Mesodermal cell (in vitro differentiated cells): ENCODE measurements around the gene CLEC14A.

Source experiments
- H3K27ac ChIP-seq: 2 replicates; pipeline ENCODE4 v1.7.0; 2013; ENCODE audit warnings: mild to moderate bottlenecking, low read depth, low read length, moderate library complexity; ENCODE audit not compliant: severe bottlenecking
- H3K36me3 ChIP-seq: 2 replicates; pipeline ENCODE4 v1.7.1; 2013; ENCODE audit warnings: mild to moderate bottlenecking, low read length, moderate library complexity; ENCODE audit not compliant: control insufficient read depth, insufficient read depth
- H3K4me1 ChIP-seq: one replicate; pipeline ENCODE4 v1.7.1; 2013; ENCODE audit warnings: mild to moderate bottlenecking, low read length; ENCODE audit not compliant: insufficient read depth, control insufficient read depth, poor library complexity, severe bottlenecking
- H3K4me3 ChIP-seq: 2 replicates; pipeline ENCODE4 v1.7.0; 2013; ENCODE audit warnings: low read length, control low read depth, mild to moderate bottlenecking; ENCODE audit not compliant: insufficient read depth, poor library complexity, severe bottlenecking; ENCODE audit errors: extremely low read depth
- H3K9me3 ChIP-seq: 2 replicates; pipeline ENCODE4 v1.7.1; 2013; ENCODE audit warnings: mild to moderate bottlenecking, low read length, moderate library complexity; ENCODE audit not compliant: control insufficient read depth
- WGBS, 2 experiments: methylation state at CpG; one replicate each; pipeline ENCODE4 v1.1.5; 2013; ENCODE audit warnings: missing lambda C conversion rate in 2 of 2; ENCODE audit not compliant: insufficient coverage in 2 of 2; 5-methylcytosine and 5-hydroxymethylcytosine counted together

CLEC14A gene

GRCh38 chr14:38279572-38279971 lies 23.7 kb upstream of the CLEC14A start:
- H3K27ac ChIP-seq: no peak overlapping the region
- no peaks in the 10 kb centered on the region for H3K4me1 ChIP-seq
- no peak overlapping the region for H3K4me3 ChIP-seq
- no CpG with 5 or more reads among the region's 1 CpG for WGBS, 2 experiments
- H3K36me3 ChIP-seq: no peaks in the 10 kb centered on the region
- H3K9me3 ChIP-seq: peaks cover 4% of the 10 kb centered on the region

GRCh38 chr14:38278035-38278434 lies 22.1 kb upstream of the CLEC14A start:
- no CpG with 5 or more reads among the region's 1 CpG for WGBS, 2 experiments
- no peaks in the 10 kb centered on the region for H3K4me1 ChIP-seq
- H3K27ac ChIP-seq: no peak overlapping the region
- H3K4me3 ChIP-seq: no peak overlapping the region
- H3K36me3 ChIP-seq: no peaks in the 10 kb centered on the region
- H3K9me3 ChIP-seq: no peaks in the 10 kb centered on the region

- H3K9me3 ChIP-seq: peaks cover 8% of the 10 kb centered on the region
- H3K36me3 ChIP-seq: no peaks in the 10 kb centered on the region
- H3K4me1 ChIP-seq: no peaks in the 10 kb centered on the region
- WGBS, 2 experiments: 93 to 100% methylated on average over 2 to 3 of the region's 4 CpGs
- H3K4me3 ChIP-seq: no peak overlapping the region
- no peak overlapping the region for H3K27ac ChIP-seq
These were observed 7.0 kb upstream of the CLEC14A start for GRCh38 chr14:38262844-38263243.

DNA sequence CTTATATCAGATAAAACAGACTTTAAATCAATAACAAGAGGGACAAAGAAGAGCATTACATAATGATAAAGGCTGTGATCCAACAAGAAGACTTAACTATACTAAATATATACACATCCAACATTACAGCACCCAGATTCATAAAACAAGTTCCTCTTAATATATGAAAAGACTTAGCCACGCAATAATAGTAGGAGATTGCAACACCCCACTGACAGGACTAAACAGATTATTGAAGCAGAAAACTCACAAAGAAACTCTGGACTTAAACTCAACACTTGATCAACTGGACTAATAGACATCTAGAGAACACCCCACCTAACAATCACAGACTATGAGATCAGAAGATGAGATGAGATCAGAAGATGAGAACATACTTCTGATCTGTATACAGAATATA lies 5.7 kb upstream of the CLEC14A start:
- Histone ChIP-seq H3K9me3 (peaks cover 8% of the 10 kb centered on the region), H3K36me3 (no peaks in the 10 kb centered on the region), H3K27ac (no peak overlapping the region), H3K4me1 (no peaks in the 10 kb centered on the region), H3K4me3 (no peak overlapping the region)
- WGBS, 2 experiments: 100% methylated on average over 1 of the region's 1 CpG; no CpG with 5 or more reads in 1 of the 2 experiments

DNA sequence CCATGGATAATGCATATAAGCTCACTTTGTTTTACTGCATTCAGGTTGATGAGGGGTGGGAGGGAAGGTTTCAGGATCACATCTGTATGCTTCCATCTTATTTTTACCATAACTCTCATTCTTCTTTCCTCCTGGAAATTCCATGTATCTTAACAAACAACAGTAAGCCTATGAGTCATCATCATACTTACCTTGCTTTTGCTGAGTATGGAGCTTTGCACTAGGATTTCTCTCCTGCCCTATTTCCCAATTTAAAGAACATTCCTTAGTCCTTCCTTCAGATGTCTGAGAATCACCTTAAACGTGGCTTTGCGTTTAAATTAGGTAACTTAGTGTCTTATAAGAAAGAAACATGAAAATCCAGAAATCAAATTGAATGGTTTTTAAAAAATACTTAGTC lies 1.6 kb upstream of the CLEC14A start:
- Histone ChIP-seq H3K9me3 (peaks cover 8% of the 10 kb centered on the region), H3K4me3 (no peak overlapping the region), H3K27ac (no peak overlapping the region), H3K36me3 (no peaks in the 10 kb centered on the region), H3K4me1 (peaks cover 5% of the 10 kb centered on the region)
- no CpG with 5 or more reads among the region's 2 CpGs for WGBS, 2 experiments

GRCh38 chr14:38256533-38256840 lies 594 bp upstream of the CLEC14A start:
- peaks cover 3% of the 10 kb centered on the region for H3K9me3 ChIP-seq
- 82% methylated on average over 3 of the region's 5 CpGs; no CpG with 5 or more reads in 1 of the 2 experiments for WGBS, 2 experiments
- peaks cover 5% of the 10 kb centered on the region for H3K4me1 ChIP-seq
- H3K27ac ChIP-seq: no peak overlapping the region
- H3K36me3 ChIP-seq: no peaks in the 10 kb centered on the region
- no peak overlapping the region for H3K4me3 ChIP-seq

DNA sequence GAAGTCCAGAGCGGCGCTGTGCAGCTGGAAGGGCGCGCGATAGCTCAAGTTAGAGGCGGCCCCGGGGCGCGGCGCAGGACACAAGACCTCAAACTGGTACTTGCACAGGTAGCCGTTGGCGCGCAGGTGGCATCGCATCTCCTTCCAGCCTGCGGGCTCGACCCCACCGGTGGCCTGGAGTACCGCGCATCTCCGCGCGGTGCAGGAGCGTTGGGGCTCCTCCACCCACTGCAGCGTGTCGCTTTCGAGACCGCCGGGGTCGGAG lies 553 bp downstream of the CLEC14A start:
- Histone ChIP-seq H3K27ac (no peak overlapping the region), H3K9me3 (no peaks in the 10 kb centered on the region), H3K4me3 (peak overlapping the region; percentile 29), H3K36me3 (no peaks in the 10 kb centered on the region), H3K4me1 (peaks cover 5% of the 10 kb centered on the region)
- WGBS, 2 experiments: 2 to 4% methylated on average over 23 to 28 of the region's 29 CpGs

- H3K4me3 ChIP-seq: peak overlapping the region; percentile 29
These were observed 1.1 kb downstream of the CLEC14A start for GRCh38 chr14:38254571-38255407.

GRCh38 chr14:38253676-38254075 lies 2.2 kb downstream of the CLEC14A start:
- H3K27ac ChIP-seq: no peak overlapping the region
- H3K4me3 ChIP-seq: no peak overlapping the region
- peaks cover 5% of the 10 kb centered on the region for H3K4me1 ChIP-seq
- no peaks in the 10 kb centered on the region for H3K9me3 ChIP-seq
- H3K36me3 ChIP-seq: no peaks in the 10 kb centered on the region
- WGBS, 2 experiments: 69 to 94% methylated on average over 2 of the region's 4 CpGs

More at GRCh38 chr14:38254571-38255407, 1.1 kb downstream of the CLEC14A start:
- WGBS, 2 experiments: 21 to 24% methylated on average over 38 to 40 of the region's 44 CpGs
- Histone ChIP-seq H3K36me3 (no peaks in the 10 kb centered on the region), H3K27ac (no peak overlapping the region), H3K4me1 (peaks cover 5% of the 10 kb centered on the region), H3K9me3 (no peaks in the 10 kb centered on the region)

DNA sequence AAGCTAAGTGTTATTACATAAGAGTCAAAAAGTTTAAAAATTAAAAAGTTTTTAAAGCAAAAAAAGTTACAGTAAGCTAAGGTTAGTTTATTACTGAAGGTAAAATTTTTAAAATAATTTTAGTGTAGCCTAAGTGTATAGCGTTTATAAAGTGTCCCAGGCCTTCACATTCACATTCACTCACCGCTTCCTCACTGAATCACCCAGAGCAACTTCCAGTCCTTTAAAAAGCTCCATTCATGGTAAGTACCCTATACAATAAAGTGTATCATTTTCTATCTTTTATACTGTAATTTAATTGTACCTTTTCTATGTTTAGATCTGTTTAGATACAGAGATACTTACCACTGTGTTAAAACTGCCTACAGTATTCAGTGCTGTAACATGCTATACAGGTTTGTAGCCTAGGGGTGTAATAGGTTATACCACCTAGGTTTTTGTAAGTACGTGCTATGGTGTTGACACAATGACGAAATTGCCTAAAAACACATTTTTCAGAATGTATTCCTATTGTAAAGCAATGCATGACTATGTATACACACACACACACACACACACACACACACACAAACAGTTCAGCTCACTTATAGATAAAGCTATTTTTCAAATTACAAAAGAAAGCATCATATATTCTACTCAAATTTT lies 3.7 kb downstream of the CLEC14A start:
- H3K9me3 ChIP-seq: no peaks in the 10 kb centered on the region
- H3K27ac ChIP-seq: no peak overlapping the region
- WGBS, 2 experiments: 80% methylated on average over 1 of the region's 4 CpGs; no CpG with 5 or more reads in 1 of the 2 experiments
- H3K36me3 ChIP-seq: no peaks in the 10 kb centered on the region
- no peak overlapping the region for H3K4me3 ChIP-seq
- peaks cover 5% of the 10 kb centered on the region for H3K4me1 ChIP-seq

GRCh38 chr14:38250331-38250730 lies 5.6 kb downstream of the CLEC14A start:
- Histone ChIP-seq H3K4me1 (no peaks in the 10 kb centered on the region), H3K4me3 (no peak overlapping the region), H3K9me3 (no peaks in the 10 kb centered on the region), H3K36me3 (no peaks in the 10 kb centered on the region), H3K27ac (no peak overlapping the region)
